ENCODE results near the gene ZSWIM3.

The ZSWIM3 gene

GRCh38 chr20:45909817-45910669 is 52.6 kb downstream of the ZSWIM3 start:
- TF ChIP-seq CTCF (IDR thresholded peaks at IDR 0.05; ENCODE audit: control insufficient read depth, insufficient read depth, low read depth, low read length, missing control alignments): no peak
- no peak overlapping the region for H3K4me3 ChIP-seq (ENCODE audit: control insufficient read depth, low read depth, low read length)
- DNase-seq (ENCODE audit: low read depth): no peak

GRCh38 chr20:45910670-45911485 is 53.5 kb downstream of the ZSWIM3 start:
- peak overlapping the region; percentile 48 for H3K4me3 ChIP-seq (ENCODE audit: control insufficient read depth, low read depth, low read length)
- TF ChIP-seq CTCF (IDR thresholded peaks at IDR 0.05; ENCODE audit: control insufficient read depth, insufficient read depth, low read depth, low read length, missing control alignments): no peak
- DNase-seq (ENCODE audit: low read depth): peak; percentile 95

GRCh38 chr20:45911486-45912343 is 54.3 kb downstream of the ZSWIM3 start, which contains the start of gene PLTP:
TSS of gene PLTP (minus strand) at chr20:45912155. CDS start at chr20:45911452, 703 bp downstream.
- H3K4me3 ChIP-seq (ENCODE audit: control insufficient read depth, low read depth, low read length): peak within 1 kb of the TSS; percentile 48
- no peak for DNase-seq (ENCODE audit: low read depth)
- TF ChIP-seq CTCF (IDR thresholded peaks at IDR 0.05; ENCODE audit: control insufficient read depth, insufficient read depth, low read depth, low read length, missing control alignments): no peak

- no peak for DNase-seq (ENCODE audit: low read depth)
- H3K4me3 ChIP-seq (ENCODE audit: control insufficient read depth, low read depth, low read length): peak overlapping the region; percentile 48
Observed at GRCh38 chr20:45912344-45912682, 54.9 kb downstream of the ZSWIM3 start.

GRCh38 chr20:45913116-45913515 is 55.7 kb downstream of the ZSWIM3 start:
- no peak for DNase-seq (ENCODE audit: low read depth)
- H3K4me3 ChIP-seq (ENCODE audit: control insufficient read depth, low read depth, low read length): no peak overlapping the region
- no peak for TF ChIP-seq CTCF (IDR thresholded peaks at IDR 0.05; ENCODE audit: control insufficient read depth, insufficient read depth, low read depth, low read length, missing control alignments)

More at GRCh38 chr20:45912344-45912682, 54.9 kb downstream of the ZSWIM3 start:
- no peak for TF ChIP-seq CTCF (IDR thresholded peaks at IDR 0.05; ENCODE audit: control insufficient read depth, insufficient read depth, low read depth, low read length, missing control alignments)

- TF ChIP-seq CTCF (IDR thresholded peaks at IDR 0.05; ENCODE audit: control insufficient read depth, insufficient read depth, low read depth, low read length, missing control alignments): no peak
- H3K4me3 ChIP-seq (ENCODE audit: control insufficient read depth, low read depth, low read length): no peak overlapping the region
- DNase-seq (ENCODE audit: low read depth): no peak
Observed at GRCh38 chr20:45917790-45918141, 60.4 kb downstream of the ZSWIM3 start.
